ENCODE measurements around the gene RAPGEF4. TPM values are rescaled to one million over a fixed set of nuclear protein-coding genes. Genes with fewer than 3 reads are reported as not detected.

The RAPGEF4 gene
- total and polyA plus RNA-seq, 11 donors: 1.3 to 21.2 (median 10.5) TPM

DNA sequence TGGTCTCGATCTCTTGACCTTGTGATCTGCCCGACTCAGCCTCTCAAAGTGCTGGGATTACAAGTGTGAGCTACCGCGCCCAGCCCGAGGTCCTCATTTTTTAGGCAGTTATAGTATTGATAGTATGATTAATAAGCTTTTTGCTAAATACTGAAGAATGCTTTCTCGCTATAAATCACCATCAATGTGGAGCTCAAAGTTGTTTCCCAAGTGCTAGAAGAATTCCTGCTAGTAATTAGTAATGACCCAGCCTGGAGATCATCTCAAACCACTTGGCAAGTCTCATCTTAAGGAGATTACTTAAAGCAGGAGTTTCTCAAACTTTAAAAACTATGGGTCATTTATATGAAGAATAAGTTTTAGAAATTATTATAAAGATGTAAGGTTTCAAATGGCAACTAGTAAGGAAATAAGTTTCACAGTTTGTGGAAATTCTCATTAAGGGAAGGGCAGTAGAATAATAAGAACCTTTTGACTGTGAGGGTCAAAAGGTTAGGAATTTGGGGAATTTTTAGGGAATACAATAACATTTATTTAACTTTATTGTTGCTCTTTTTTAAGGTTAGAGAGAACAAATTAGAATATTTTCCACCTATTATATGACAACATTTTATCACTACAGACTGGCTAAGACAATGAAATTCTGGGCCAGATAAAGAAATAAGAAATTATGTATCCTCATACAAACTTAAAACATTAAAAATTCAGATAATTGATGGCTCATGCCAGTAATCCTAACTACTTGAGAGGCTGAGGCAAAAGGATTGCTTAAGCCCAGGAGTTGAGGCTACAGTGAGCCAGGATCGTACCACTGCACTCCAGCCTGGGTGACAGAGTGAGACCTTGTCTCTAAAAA, 191.4 kb downstream of the RAPGEF4 start:
- TF ChIP-seq, protein P1, sequence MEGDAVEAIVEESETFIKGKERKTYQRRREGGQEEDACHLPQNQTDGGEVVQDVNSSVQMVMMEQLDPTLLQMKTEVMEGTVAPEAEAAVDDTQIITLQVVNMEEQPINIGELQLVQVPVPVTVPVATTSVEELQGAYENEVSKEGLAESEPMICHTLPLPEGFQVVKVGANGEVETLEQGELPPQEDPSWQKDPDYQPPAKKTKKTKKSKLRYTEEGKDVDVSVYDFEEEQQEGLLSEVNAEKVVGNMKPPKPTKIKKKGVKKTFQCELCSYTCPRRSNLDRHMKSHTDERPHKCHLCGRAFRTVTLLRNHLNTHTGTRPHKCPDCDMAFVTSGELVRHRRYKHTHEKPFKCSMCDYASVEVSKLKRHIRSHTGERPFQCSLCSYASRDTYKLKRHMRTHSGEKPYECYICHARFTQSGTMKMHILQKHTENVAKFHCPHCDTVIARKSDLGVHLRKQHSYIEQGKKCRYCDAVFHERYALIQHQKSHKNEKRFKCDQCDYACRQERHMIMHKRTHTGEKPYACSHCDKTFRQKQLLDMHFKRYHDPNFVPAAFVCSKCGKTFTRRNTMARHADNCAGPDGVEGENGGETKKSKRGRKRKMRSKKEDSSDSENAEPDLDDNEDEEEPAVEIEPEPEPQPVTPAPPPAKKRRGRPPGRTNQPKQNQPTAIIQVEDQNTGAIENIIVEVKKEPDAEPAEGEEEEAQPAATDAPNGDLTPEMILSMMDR (IDR thresholded peaks at IDR 0.05): no peak
- TF ChIP-seq POLR2A (IDR thresholded peaks at IDR 0.05): no peak

DNA sequence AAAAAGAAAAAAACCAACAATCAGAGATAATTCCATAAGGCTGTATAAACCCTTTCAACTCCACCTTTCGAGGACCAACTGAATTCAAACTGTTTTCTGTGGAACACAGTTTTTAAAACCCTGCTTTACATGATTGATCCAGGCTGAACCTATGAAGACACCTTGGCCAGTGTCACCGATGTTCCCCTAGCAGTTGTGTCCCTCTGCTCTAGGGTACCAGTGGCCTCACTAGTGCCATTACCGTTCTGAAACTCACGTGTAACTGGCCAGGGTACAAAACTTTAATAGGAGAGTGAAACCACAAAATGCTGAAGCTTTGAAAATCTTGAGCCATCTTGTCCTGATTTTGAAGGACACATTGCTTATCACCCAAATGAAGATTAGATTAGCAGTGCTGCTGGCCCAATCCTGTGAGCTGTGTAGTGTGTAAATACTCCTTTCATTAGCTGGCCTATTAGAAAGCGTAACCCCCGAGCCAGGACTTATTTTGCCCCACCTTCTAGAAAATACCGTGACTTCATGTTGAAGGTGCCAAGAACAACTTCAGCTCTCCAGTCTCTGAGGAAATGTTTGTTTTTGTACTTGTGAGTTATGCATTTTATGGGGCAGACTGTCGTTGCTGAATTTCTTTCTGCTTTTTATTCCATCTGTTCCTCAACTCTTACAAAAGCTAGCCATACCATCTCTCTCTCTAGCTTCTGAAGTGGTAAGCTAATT, 192.2 kb downstream of the RAPGEF4 start:
- H3K36me3 ChIP-seq: no peaks in the 10 kb centered on the region
- H3K9me3 ChIP-seq: no peaks in the 10 kb centered on the region
- DNase-seq: peak in 2 of 5 donors; percentile 27 to 46
- H3K27ac ChIP-seq: peak overlapping the region; percentile 4 to 59 (median 42)
- no peaks in the 10 kb centered on the region for H3K27me3 ChIP-seq
- peak; percentile 56 to 77 (median 71) for ATAC-seq
- H3K4me3 ChIP-seq: peak overlapping the region in 7 of 12 donors; percentile 1 to 32 (median 25)
- H3K4me1 ChIP-seq: peaks cover 3 to 55% (median 32%) of the 10 kb centered on the region in 12 donors
- WGBS, 4 donors: 43 to 61% (median 50%) methylated on average over 8 of the region's 8 CpGs
- TF ChIP-seq, protein P1 (IDR thresholded peaks at IDR 0.05): no peak
- TF ChIP-seq POLR2A (IDR thresholded peaks at IDR 0.05): no peak
- intact Hi-C loops (cut with DNase I): loop anchor here in 2 of 10 donors (2.0 to 5.0 kb wide), 2 partner anchors 35 to 63 kb away; no protein-coding TSS in a partner anchor

More for the DNA sequence above, 191.4 kb downstream of the RAPGEF4 start:
- Histone ChIP-seq H3K27me3 (no peaks in the 10 kb centered on the region), H3K36me3 (no peaks in the 10 kb centered on the region), H3K4me1 (peaks cover 3 to 57% (median 31%) of the 10 kb centered on the region in 12 donors), H3K27ac (peak overlapping the region; percentile 1 to 59 (median 41)), H3K9me3 (no peaks in the 10 kb centered on the region), H3K4me3 (no peak overlapping the region)
- ATAC-seq (no peak), DNase-seq (no peak)
- WGBS, 4 donors: 94 to 96% (median 95%) methylated on average over 7 of the region's 7 CpGs
- intact Hi-C loops (cut with DNase I): loop anchor here in 1 of 10 donors (5.0 kb wide), 1 partner anchor 35 kb away; no protein-coding TSS in a partner anchor

DNA sequence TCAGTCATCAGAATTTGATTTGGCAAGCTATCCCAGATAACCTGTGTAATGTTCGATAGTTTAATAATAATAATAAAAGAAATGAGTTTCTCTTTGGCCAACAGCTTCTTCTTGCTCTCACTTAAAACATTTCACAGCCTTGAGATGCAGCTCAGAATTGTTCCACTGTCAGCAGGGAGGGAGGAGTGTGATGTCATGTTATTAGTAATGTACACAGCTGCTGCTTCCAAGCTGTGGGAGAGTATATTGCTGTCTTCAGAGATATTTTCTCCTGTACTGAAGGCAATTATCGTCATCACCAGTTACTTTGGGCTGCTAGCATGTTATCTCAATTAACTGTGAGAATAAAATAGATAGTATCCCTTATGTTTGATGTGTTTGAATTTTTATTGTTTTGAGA, 193.1 kb downstream of the RAPGEF4 start:
- TF ChIP-seq, protein P1 (IDR thresholded peaks at IDR 0.05): no peak
- no peak for TF ChIP-seq POLR2A (IDR thresholded peaks at IDR 0.05)
- ATAC-seq: peak in 2 of 4 donors; percentile 38 to 63
- peaks cover 3 to 51% (median 32%) of the 10 kb centered on the region in 12 donors for H3K4me1 ChIP-seq
- intact Hi-C loops (cut with DNase I): loop anchor here in 2 of 10 donors (2.0 to 5.0 kb wide), 2 partner anchors 36 to 64 kb away; no protein-coding TSS in a partner anchor
- no peaks in the 10 kb centered on the region for H3K36me3 ChIP-seq
- no peak for DNase-seq
- H3K4me3 ChIP-seq: peak overlapping the region in 6 of 12 donors; percentile 1 to 32 (median 26)
- WGBS, 4 donors: 58 to 70% (median 66%) methylated on average over 2 of the region's 2 CpGs
- no peaks in the 10 kb centered on the region for H3K27me3 ChIP-seq
- H3K9me3 ChIP-seq: no peaks in the 10 kb centered on the region
- H3K27ac ChIP-seq: peak overlapping the region in 7 of 12 donors; percentile 32 to 78 (median 44)
